Measurements from ENCODE around the gene STX2. TPM values are rescaled to one million over a fixed set of nuclear protein-coding genes. Genes with fewer than 3 reads are reported as not detected.

The STX2 gene
- total RNA-seq, 2 donors from 2014 or later = 24.5 to 26.3 TPM

DNA sequence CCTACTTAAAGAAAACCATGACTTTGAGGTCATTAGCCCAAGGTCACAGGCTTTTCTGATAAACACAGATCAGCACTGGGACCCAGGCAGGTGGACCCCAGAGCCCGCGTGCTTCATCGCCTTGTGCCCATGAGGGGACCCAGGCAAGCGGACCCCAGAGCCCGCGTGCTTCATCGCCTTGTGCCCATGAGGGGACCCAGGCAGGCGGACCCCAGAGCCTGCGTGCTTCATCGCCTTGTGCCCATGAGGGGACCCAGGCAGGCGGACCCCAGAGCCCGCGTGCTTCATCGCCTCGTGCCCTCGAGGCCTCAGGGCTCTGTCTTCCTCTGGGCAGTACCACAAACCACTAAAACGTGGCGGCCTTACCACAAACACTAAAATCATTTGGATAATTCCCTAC is 31.7 kb downstream of the STX2 start:
- no peak for DNase-seq (ENCODE audit: low spot score)
- Histone ChIP-seq H3K27ac (no peak overlapping the region), H3K9me3 (no peaks in the 10 kb centered on the region), H3K27me3 (no peaks in the 10 kb centered on the region), H3K36me3 (peaks cover 77% of the 10 kb centered on the region), H3K4me3 (no peak overlapping the region), H3K4me1 (no peaks in the 10 kb centered on the region)
- TF ChIP-seq, protein P1, sequence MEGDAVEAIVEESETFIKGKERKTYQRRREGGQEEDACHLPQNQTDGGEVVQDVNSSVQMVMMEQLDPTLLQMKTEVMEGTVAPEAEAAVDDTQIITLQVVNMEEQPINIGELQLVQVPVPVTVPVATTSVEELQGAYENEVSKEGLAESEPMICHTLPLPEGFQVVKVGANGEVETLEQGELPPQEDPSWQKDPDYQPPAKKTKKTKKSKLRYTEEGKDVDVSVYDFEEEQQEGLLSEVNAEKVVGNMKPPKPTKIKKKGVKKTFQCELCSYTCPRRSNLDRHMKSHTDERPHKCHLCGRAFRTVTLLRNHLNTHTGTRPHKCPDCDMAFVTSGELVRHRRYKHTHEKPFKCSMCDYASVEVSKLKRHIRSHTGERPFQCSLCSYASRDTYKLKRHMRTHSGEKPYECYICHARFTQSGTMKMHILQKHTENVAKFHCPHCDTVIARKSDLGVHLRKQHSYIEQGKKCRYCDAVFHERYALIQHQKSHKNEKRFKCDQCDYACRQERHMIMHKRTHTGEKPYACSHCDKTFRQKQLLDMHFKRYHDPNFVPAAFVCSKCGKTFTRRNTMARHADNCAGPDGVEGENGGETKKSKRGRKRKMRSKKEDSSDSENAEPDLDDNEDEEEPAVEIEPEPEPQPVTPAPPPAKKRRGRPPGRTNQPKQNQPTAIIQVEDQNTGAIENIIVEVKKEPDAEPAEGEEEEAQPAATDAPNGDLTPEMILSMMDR (IDR thresholded peaks at IDR 0.05) = no peak

DNA sequence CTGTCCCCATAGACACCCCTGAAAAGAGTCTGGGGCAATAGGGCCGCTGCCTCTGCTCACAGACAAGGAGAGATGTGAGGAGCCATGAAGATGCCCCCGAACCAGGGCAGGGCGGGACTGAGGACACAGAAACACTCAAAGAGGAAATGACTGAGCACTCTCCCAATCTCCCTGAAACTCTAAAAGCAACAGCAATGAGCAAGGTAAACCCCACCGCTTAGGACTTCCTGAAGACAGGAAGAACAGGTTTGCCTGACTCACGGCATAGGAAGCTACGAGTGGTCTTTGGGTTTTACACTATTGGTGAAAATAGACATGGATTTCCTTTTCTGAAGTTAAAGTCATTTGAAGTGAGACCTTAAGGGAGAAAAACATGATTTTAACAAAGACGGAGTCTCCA is 32.5 kb downstream of the STX2 start:
- Histone ChIP-seq H3K4me1 (no peaks in the 10 kb centered on the region), H3K36me3 (peaks cover 76% of the 10 kb centered on the region), H3K9me3 (no peaks in the 10 kb centered on the region), H3K27me3 (no peaks in the 10 kb centered on the region), H3K4me3 (no peak overlapping the region), H3K27ac (no peak overlapping the region)
- no peak for DNase-seq (ENCODE audit: low spot score)
- TF ChIP-seq, protein P1 (IDR thresholded peaks at IDR 0.05) = no peak

DNA sequence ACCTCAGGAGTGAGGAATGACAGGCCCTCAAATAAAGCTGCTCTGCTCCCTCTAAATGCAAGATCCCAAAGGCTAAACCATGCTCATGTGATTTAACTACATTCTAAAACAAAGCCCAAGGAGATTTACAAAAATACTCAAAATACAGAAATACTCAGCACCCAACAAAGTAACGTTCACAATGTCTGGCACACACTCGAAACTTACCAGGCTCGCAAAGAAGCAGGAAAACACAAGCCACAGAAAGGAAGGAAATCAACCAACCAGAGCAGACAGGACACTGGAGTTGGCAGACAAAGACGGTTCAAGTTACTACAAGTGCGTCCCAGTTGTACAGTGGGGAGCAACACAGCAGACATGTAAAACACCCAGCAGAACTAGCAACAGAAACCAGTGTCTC is 33.4 kb downstream of the STX2 start:
- Histone ChIP-seq H3K9me3 (no peaks in the 10 kb centered on the region), H3K27ac (no peak overlapping the region), H3K27me3 (no peaks in the 10 kb centered on the region), H3K4me3 (no peak overlapping the region), H3K36me3 (peaks cover 81% of the 10 kb centered on the region), H3K4me1 (no peaks in the 10 kb centered on the region)
- DNase-seq (ENCODE audit: low spot score) = no peak
- TF ChIP-seq, protein P1 (IDR thresholded peaks at IDR 0.05) = no peak

- TF ChIP-seq, protein P1 (IDR thresholded peaks at IDR 0.05) = no peak
- Histone ChIP-seq H3K27ac (no peak overlapping the region), H3K36me3 (peaks cover 85% of the 10 kb centered on the region), H3K9me3 (no peaks in the 10 kb centered on the region), H3K4me1 (no peaks in the 10 kb centered on the region), H3K27me3 (no peaks in the 10 kb centered on the region), H3K4me3 (no peak overlapping the region)
- no peak for DNase-seq (ENCODE audit: low spot score)
Observed at GRCh38 chr12:130804216-130804615, 34.8 kb downstream of the STX2 start.

DNA sequence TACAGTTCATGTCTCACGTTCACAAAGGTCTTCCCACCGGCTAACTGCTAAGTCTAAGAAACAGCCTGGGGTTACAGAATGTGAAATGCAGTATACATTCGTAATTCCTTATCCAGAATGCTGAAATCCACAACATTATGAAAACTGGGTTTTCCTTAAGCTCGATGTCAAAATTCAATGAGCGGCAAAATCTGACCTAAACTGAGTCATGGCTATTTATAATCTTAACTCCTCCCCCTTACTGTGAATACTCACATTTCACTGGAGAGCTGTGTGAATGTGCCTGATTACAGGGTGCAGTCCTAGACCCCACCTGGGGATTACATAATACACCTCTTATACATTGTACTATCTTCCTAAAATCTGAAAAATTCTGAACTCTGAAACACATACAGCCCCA is 35.3 kb downstream of the STX2 start:
- no peak for DNase-seq (ENCODE audit: low spot score)
- no peaks in the 10 kb centered on the region for H3K4me1 ChIP-seq
- no peak overlapping the region for H3K4me3 ChIP-seq
- no peak overlapping the region for H3K27ac ChIP-seq
- H3K27me3 ChIP-seq = no peaks in the 10 kb centered on the region
- no peaks in the 10 kb centered on the region for H3K9me3 ChIP-seq
- TF ChIP-seq, protein P1 (IDR thresholded peaks at IDR 0.05) = no peak
- peaks cover 87% of the 10 kb centered on the region for H3K36me3 ChIP-seq

- no peak overlapping the region for H3K4me3 ChIP-seq
- peaks cover 88% of the 10 kb centered on the region for H3K36me3 ChIP-seq
- no peak for DNase-seq (ENCODE audit: low spot score)
- H3K4me1 ChIP-seq = no peaks in the 10 kb centered on the region
- no peak overlapping the region for H3K27ac ChIP-seq
- H3K9me3 ChIP-seq = no peaks in the 10 kb centered on the region
- no peaks in the 10 kb centered on the region for H3K27me3 ChIP-seq
- TF ChIP-seq, protein P1 (IDR thresholded peaks at IDR 0.05) = no peak
Observed at GRCh38 chr12:130800312-130800711, 38.7 kb downstream of the STX2 start.
